Mesenchymal stem cell (in vitro differentiated cells and primary cell): ENCODE results near the gene PNKD. TPM values are rescaled to one million over a fixed set of nuclear protein-coding genes. Genes with fewer than 3 reads are reported as not detected.

Experiments
- DNase-seq: peaks from one replicate; pipeline ENCODE4 v3.0.0-alpha.2; 2013
- H2AFZ ChIP-seq: one replicate; pipeline ENCODE4 v1.6.1; 2013; ENCODE audit warnings: low read depth, mild to moderate bottlenecking, control low read depth, inconsistent platforms, low read length, moderate library complexity
- H2AK5ac ChIP-seq: 2 replicates; pipeline ENCODE4 v1.6.1; 2013; ENCODE audit warnings: low read length, moderate library complexity, mild to moderate bottlenecking, inconsistent platforms; ENCODE audit not compliant: severe bottlenecking
- H2BK120ac ChIP-seq: one replicate; pipeline ENCODE4 v1.6.1; 2013; ENCODE audit warnings: low read depth, mild to moderate bottlenecking, inconsistent platforms, low read length, moderate library complexity
- H2BK12ac ChIP-seq, 2 experiments: one replicate each; pipeline ENCODE4 v1.6.1; 2013; ENCODE audit warnings: inconsistent platforms in 2 of 2, low read length in 2 of 2, mild to moderate bottlenecking in 2 of 2, moderate library complexity in 2 of 2, control low read depth in 1 of 2
- H2BK15ac ChIP-seq: one replicate; pipeline ENCODE4 v1.6.1; 2013; ENCODE audit warnings: mild to moderate bottlenecking, low read depth, inconsistent platforms; ENCODE audit not compliant: poor library complexity, severe bottlenecking
- H2BK5ac ChIP-seq: 2 replicates; pipeline ENCODE4 v1.6.1; 2013; ENCODE audit warnings: low read depth, mild to moderate bottlenecking, low read length, control low read depth, inconsistent platforms; ENCODE audit not compliant: poor library complexity, severe bottlenecking
- H3K14ac ChIP-seq, 2 experiments: one replicate each; pipeline ENCODE4 v1.6.1; 2013; ENCODE audit warnings: inconsistent platforms in 2 of 2, low read length in 2 of 2, control low read depth in 1 of 2, mild to moderate bottlenecking in 1 of 2, moderate library complexity in 1 of 2
- H3K18ac ChIP-seq, 2 experiments: one replicate each; pipeline ENCODE4 v1.6.1; 2013; ENCODE audit warnings: inconsistent platforms in 2 of 2, low read length in 2 of 2, control low read depth in 1 of 2, low read depth in 1 of 2, mild to moderate bottlenecking in 1 of 2
- H3K23ac ChIP-seq, 2 experiments: one replicate each; pipeline ENCODE4 v1.6.1; 2013; ENCODE audit warnings: inconsistent platforms in 2 of 2, low read length in 2 of 2, mild to moderate bottlenecking in 2 of 2, moderate library complexity in 2 of 2, control low read depth in 1 of 2
- H3K27ac ChIP-seq: 2 replicates; pipeline ENCODE4 v1.5.1; 2013; ENCODE audit warnings: mild to moderate bottlenecking, moderate library complexity, low read length, control low read depth, inconsistent platforms; ENCODE audit not compliant: poor library complexity, severe bottlenecking
- H3K27me3 ChIP-seq, 2 experiments: 2 replicates each; pipeline versions ENCODE4 v1.6.1 to v1.7.0; 2013; ENCODE audit warnings: low read length in 2 of 2, mild to moderate bottlenecking in 2 of 2, moderate library complexity in 2 of 2, control low read depth in 1 of 2, inconsistent platforms in 1 of 2; ENCODE audit not compliant: control insufficient read depth in 1 of 2, insufficient read depth in 1 of 2
- H3K36me3 ChIP-seq, 2 experiments: 2 replicates each; pipeline versions ENCODE4 v1.6.1 to v1.7.0; 2013; ENCODE audit warnings: low read length in 2 of 2, control low read depth in 1 of 2, inconsistent platforms in 1 of 2, low read depth in 1 of 2, mild to moderate bottlenecking in 1 of 2; ENCODE audit not compliant: insufficient read depth in 2 of 2, control insufficient read depth in 1 of 2
- H3K4ac ChIP-seq, 2 experiments: one replicate each; pipeline ENCODE4 v1.6.1; 2013; ENCODE audit warnings: inconsistent platforms in 2 of 2, low read length in 2 of 2, mild to moderate bottlenecking in 2 of 2, moderate library complexity in 2 of 2, control low read depth in 1 of 2, low read depth in 1 of 2
- H3K4me1 ChIP-seq: 2 replicates; pipeline ENCODE4 v1.6.1; 2013; ENCODE audit warnings: low read depth, low read length, control low read depth; ENCODE audit not compliant: control insufficient read depth, insufficient read depth
- H3K4me2 ChIP-seq: 2 replicates; pipeline ENCODE4 v1.6.1; 2013; ENCODE audit warnings: low read length, mild to moderate bottlenecking, inconsistent platforms; ENCODE audit not compliant: poor library complexity, severe bottlenecking
- H3K4me3 ChIP-seq, 2 experiments: 2 replicates each; pipeline versions ENCODE4 v1.5.1 to v1.7.0; 2013; ENCODE audit warnings: low read length in 2 of 2, mild to moderate bottlenecking in 2 of 2, control low read depth in 1 of 2, low read depth in 1 of 2; ENCODE audit not compliant: insufficient read depth in 1 of 2
- H3K79me1 ChIP-seq: replicated peaks from 2 replicates; pipeline ENCODE4 v1.6.1; 2013; ENCODE audit warnings: mild to moderate bottlenecking, control low read depth, low read length, inconsistent platforms; ENCODE audit not compliant: poor library complexity, severe bottlenecking
- H3K9ac ChIP-seq: 2 replicates; pipeline ENCODE4 v1.7.0; 2013; ENCODE audit warnings: mild to moderate bottlenecking, low read length, moderate library complexity
- H3K9me3 ChIP-seq: 2 replicates; pipeline ENCODE4 v1.7.0; 2013; ENCODE audit warnings: mild to moderate bottlenecking, low read length; ENCODE audit not compliant: control insufficient read depth
- H4K8ac ChIP-seq: one replicate; pipeline ENCODE4 v1.6.1; 2013; ENCODE audit warnings: inconsistent platforms, mild to moderate bottlenecking, low read length, moderate library complexity
- H4K91ac ChIP-seq: one replicate; pipeline ENCODE4 v1.6.1; 2013; ENCODE audit warnings: mild to moderate bottlenecking, low read length, inconsistent platforms
- WGBS: methylation state at CpG from one replicate; pipeline ENCODE4 v1.1.7; 2013; ENCODE audit warnings: mixed read lengths; 5-methylcytosine and 5-hydroxymethylcytosine counted together
- polyA plus RNA-seq, 2 experiments: library from polyadenylated mRNA; stranded (reverse); fragments of 200-250 nt; gene quantifications; one replicate each; pipeline ENCODE4 v1.2.3, GENCODE V29; 2013

PNKD gene, protein sequence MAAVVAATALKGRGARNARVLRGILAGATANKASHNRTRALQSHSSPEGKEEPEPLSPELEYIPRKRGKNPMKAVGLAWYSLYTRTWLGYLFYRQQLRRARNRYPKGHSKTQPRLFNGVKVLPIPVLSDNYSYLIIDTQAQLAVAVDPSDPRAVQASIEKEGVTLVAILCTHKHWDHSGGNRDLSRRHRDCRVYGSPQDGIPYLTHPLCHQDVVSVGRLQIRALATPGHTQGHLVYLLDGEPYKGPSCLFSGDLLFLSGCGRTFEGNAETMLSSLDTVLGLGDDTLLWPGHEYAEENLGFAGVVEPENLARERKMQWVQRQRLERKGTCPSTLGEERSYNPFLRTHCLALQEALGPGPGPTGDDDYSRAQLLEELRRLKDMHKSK
- 87.9 TPM for polyA plus RNA-seq (2013, experiment 1 of 2)
- polyA plus RNA-seq (2013, experiment 2 of 2): 88.5 TPM

DNA sequence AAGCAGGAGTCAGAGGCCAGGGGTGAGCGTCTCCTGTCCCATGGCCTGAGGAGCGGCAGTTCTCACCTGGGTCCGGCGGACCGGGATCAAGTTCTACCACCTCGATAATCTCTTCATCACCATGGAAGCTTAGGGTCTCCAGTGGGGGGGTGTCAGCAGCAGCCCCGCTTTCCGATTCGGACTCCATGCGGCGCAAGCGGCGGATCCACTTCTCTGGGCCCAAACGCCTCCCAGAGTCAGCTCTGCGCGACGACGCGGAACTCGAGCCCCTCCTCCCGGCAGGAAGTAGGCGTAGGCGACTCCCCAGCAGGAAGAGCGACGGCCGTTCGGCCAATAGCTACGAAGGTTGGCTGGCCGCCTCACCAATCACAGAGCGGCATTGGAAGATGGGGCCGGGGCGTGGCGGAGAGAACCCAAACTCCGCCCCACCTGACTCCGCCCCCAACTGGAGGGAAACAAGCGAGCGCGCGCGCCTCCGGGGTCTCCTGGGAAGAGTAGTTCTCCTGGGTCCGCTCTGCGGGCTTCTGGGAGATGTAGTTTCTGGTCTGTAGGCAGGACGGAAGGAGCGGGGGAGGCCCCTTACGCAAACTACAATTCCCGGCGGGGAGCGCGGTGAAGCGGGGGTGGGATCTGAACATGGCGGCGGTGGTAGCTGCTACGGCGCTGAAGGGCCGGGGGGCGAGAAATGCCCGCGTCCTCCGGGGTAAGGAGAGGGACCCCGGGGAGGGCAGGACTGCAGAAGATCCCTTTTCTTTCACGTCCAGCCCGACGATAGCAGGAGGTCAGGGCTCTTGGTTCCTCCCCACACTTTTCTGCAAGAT, at the start of gene PNKD, which contains the start of gene AAMP:
Gene PNKD (plus strand): TSS at position 620 of the 821 bp plus-strand sequence. CDS start 17 bp downstream, at position 637.
Gene AAMP (minus strand): TSS at position 238 of the 821 bp plus-strand sequence. CDS start 51 bp downstream, at position 187.
- peak within 1 kb of the TSS; percentile 70 for H4K91ac ChIP-seq
- peak within 1 kb of the TSS; percentile 24 for H2BK120ac ChIP-seq
- H3K36me3 ChIP-seq: peaks cover 42 to 49% of the 10 kb centered on the region in 2 experiments
- no peak within 1 kb of the TSS for H2BK5ac ChIP-seq
- H3K18ac ChIP-seq: peak within 1 kb of the TSS; percentile 69 to 73
- H3K79me1 ChIP-seq: peaks cover 46% of the 10 kb centered on the region
- peak within 1 kb of the TSS; percentile 81 to 100 for H3K4me3 ChIP-seq
- H3K14ac ChIP-seq: peak within 1 kb of the TSS in 1 of 2 experiments; percentile 85
- H3K4me2 ChIP-seq: peak within 1 kb of the TSS; percentile 89
- H3K4me1 ChIP-seq: peaks cover 22% of the 10 kb centered on the region
- peak within 1 kb of the TSS; percentile 98 for H3K9ac ChIP-seq
- H3K27me3 ChIP-seq: no peaks in the 10 kb centered on the region
- peak within 1 kb of the TSS; percentile 62 for H2BK15ac ChIP-seq
- WGBS: 2% methylated on average over 52 of the region's 64 CpGs
- peak within 1 kb of the TSS; percentile 85 for H4K8ac ChIP-seq
- H2AFZ ChIP-seq: peak within 1 kb of the TSS; percentile 64
- peak within 1 kb of the TSS; percentile 46 to 68 for H3K4ac ChIP-seq
- peak; percentile 100 for DNase-seq
- H3K9me3 ChIP-seq: no peaks in the 10 kb centered on the region
- no peak within 1 kb of the TSS for H2AK5ac ChIP-seq
- H3K23ac ChIP-seq: peak within 1 kb of the TSS in 1 of 2 experiments; percentile 67
- peak within 1 kb of the TSS in 1 of 2 experiments; percentile 31 for H2BK12ac ChIP-seq
- H3K27ac ChIP-seq: peak within 1 kb of the TSS; percentile 69

DNA sequence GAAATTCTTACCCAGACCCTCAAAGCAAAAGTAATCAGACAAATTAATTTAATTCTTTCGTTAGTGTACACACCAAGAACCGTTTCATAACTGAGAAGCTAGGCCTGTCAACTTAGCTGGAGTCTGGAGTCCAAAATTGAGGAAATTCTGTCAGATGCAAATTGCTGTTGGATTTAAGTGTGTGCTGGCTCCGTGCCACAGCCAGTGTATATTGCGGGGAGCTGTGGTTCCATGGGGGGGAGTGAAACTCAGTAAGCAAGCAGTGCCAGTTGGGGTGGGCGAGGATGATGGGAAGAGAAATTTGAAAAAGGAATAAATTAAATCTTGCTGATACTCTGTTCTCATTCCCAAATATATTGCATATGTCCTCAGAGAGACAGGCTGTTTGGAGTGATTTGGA, 49.3 kb upstream of the PNKD start:
- no peaks in the 10 kb centered on the region for H3K27me3 ChIP-seq
- H2AK5ac ChIP-seq: no peak overlapping the region
- no peak overlapping the region for H2BK12ac ChIP-seq
- H3K4me2 ChIP-seq: no peak overlapping the region
- no peak overlapping the region for H2BK15ac ChIP-seq
- H2BK5ac ChIP-seq: no peak overlapping the region
- no peak overlapping the region for H2AFZ ChIP-seq
- H3K4ac ChIP-seq: no peak overlapping the region
- DNase-seq: no peak
- H4K8ac ChIP-seq: no peak overlapping the region
- peak overlapping the region; percentile 98 for H3K9ac ChIP-seq
- no peaks in the 10 kb centered on the region for H3K79me1 ChIP-seq
- peaks cover 2 to 47% of the 10 kb centered on the region in 2 experiments for H3K36me3 ChIP-seq
- H3K18ac ChIP-seq: no peak overlapping the region
- no peaks in the 10 kb centered on the region for H3K9me3 ChIP-seq
- H2BK120ac ChIP-seq: no peak overlapping the region
- H3K4me3 ChIP-seq: peak overlapping the region in 1 of 2 experiments; percentile 7
- peaks cover 8% of the 10 kb centered on the region for H3K4me1 ChIP-seq
- no peak overlapping the region for H3K23ac ChIP-seq
- H3K14ac ChIP-seq: no peak overlapping the region
- H4K91ac ChIP-seq: no peak overlapping the region
- 97% methylated on average over 4 of the region's 5 CpGs for WGBS
- H3K27ac ChIP-seq: no peak overlapping the region

DNA sequence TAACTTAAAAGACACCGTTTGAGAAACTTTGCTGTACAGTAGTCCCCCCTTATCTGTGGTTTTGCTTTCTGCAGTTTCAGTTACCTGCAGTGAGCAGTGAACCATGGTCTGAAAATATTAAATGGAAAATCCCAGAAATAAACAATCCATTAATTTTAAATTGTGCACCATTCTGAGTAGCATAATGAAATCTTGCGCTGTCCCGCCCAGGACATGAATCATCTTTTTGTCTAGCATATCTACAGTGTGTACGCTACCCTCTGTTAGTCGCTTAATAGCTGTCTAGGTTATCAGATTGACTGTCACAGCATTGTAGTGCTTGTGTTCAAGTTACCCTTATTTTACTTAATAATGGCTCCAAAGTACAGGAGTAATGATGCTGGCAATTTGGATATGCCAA, 47.3 kb upstream of the PNKD start:
- Histone ChIP-seq H3K79me1 (no peaks in the 10 kb centered on the region), H2BK120ac (no peak overlapping the region), H4K91ac (no peak overlapping the region), H3K36me3 (peaks cover 11 to 64% of the 10 kb centered on the region in 2 experiments), H2BK12ac (no peak overlapping the region), H3K9ac (peak overlapping the region; percentile 35), H3K4me3 (no peak overlapping the region), H2BK5ac (no peak overlapping the region), H4K8ac (no peak overlapping the region), H2BK15ac (no peak overlapping the region), H3K9me3 (no peaks in the 10 kb centered on the region), H3K4me1 (peaks cover 6% of the 10 kb centered on the region), H3K23ac (no peak overlapping the region), H2AFZ (no peak overlapping the region), H3K4ac (no peak overlapping the region), H3K27me3 (no peaks in the 10 kb centered on the region), H3K18ac (no peak overlapping the region), H3K4me2 (no peak overlapping the region), H3K27ac (no peak overlapping the region), H2AK5ac (no peak overlapping the region), H3K14ac (no peak overlapping the region)
- peak; percentile 44 for DNase-seq
- WGBS: 66% methylated on average over 5 of the region's 5 CpGs

DNA sequence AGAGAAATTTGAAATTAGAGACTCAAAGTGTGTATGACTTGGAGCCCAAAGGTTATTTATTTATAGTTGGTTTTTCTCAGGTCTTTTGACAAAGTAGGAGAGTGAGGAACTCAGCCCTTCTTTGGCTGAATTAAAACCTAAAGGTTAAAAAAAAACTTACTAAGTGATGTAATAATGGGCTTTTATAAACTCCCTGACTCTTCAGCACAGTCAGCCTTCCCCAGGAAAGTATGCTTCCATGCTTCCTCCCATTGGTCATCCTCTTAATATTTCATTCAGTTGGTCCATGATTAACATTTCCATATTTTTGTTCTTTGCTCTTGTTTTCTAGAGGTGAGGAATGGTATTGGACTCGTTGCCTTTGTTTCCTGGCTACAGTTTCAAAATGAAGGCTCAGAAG, 46.1 kb upstream of the PNKD start:
- H3K9me3 ChIP-seq: no peaks in the 10 kb centered on the region
- H2AK5ac ChIP-seq: no peak overlapping the region
- no peak overlapping the region for H3K23ac ChIP-seq
- no peak overlapping the region for H3K4me2 ChIP-seq
- no peak overlapping the region for H4K91ac ChIP-seq
- H3K14ac ChIP-seq: no peak overlapping the region
- H3K18ac ChIP-seq: no peak overlapping the region
- no peak overlapping the region for H3K4me3 ChIP-seq
- no peak overlapping the region for H4K8ac ChIP-seq
- H2AFZ ChIP-seq: no peak overlapping the region
- no peak overlapping the region for H2BK12ac ChIP-seq
- peak; percentile 47 for DNase-seq
- peaks cover 11 to 73% of the 10 kb centered on the region in 2 experiments for H3K36me3 ChIP-seq
- H2BK15ac ChIP-seq: no peak overlapping the region
- H3K79me1 ChIP-seq: no peaks in the 10 kb centered on the region
- H3K4ac ChIP-seq: no peak overlapping the region
- H2BK5ac ChIP-seq: no peak overlapping the region
- no CpG with 5 or more reads among the region's 1 CpG for WGBS
- H3K4me1 ChIP-seq: peaks cover 5% of the 10 kb centered on the region
- H3K27me3 ChIP-seq: no peaks in the 10 kb centered on the region
- no peak overlapping the region for H2BK120ac ChIP-seq
- H3K27ac ChIP-seq: no peak overlapping the region
- H3K9ac ChIP-seq: no peak overlapping the region
